ENCODE results near the gene MXD4.

DNA sequence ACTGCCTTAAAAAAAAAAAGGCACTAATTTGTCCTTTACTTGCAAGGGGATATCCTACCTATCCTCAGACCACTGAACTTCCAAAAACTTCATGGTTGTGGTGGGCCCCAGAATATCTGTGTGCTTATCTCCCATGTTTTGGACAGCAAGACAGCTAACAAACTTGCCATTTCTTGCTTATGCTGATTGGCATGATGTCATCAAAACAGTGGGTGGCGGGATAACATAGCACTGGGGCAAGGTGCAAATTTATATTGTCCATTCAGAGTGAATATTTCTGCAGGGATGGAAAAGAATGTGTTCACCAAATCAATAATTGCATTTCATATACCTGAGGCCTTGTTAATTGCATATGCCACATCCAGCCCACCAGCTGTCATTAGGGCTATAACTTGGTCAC, 43.5 kb downstream of the MXD4 start:
- TF ChIP-seq, protein P1, sequence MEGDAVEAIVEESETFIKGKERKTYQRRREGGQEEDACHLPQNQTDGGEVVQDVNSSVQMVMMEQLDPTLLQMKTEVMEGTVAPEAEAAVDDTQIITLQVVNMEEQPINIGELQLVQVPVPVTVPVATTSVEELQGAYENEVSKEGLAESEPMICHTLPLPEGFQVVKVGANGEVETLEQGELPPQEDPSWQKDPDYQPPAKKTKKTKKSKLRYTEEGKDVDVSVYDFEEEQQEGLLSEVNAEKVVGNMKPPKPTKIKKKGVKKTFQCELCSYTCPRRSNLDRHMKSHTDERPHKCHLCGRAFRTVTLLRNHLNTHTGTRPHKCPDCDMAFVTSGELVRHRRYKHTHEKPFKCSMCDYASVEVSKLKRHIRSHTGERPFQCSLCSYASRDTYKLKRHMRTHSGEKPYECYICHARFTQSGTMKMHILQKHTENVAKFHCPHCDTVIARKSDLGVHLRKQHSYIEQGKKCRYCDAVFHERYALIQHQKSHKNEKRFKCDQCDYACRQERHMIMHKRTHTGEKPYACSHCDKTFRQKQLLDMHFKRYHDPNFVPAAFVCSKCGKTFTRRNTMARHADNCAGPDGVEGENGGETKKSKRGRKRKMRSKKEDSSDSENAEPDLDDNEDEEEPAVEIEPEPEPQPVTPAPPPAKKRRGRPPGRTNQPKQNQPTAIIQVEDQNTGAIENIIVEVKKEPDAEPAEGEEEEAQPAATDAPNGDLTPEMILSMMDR (IDR thresholded peaks at IDR 0.05 in 2 of 3, conservative IDR thresholded peaks at IDR 0.05 in 1 of 3; ENCODE audit: borderline replicate concordance in 1 of 3, insufficient read depth in 1 of 3, low read depth in 2 of 3, low read length in 2 of 3) = no peak
- no peak for TF ChIP-seq SIN3A (IDR thresholded peaks at IDR 0.05; ENCODE audit: low read depth)
